Ramos (cell line): ENCODE measurements around the gene EYS.
"Not testable (repeated sequence)": the region's sequence is repeated elsewhere in the genome, so short reads cannot be mapped to it uniquely, and the experiment has no call there.

Experiments
- in situ Hi-C: fragments of 300-500 bp; cut with MboI; formaldehyde crosslinking; loops from one replicate; pipeline ENCODE4 v1.14.3; 2022; ENCODE audit warnings: low sequenced_read_pairs; ENCODE audit not compliant: unreplicated experiment

EYS gene

DNA sequence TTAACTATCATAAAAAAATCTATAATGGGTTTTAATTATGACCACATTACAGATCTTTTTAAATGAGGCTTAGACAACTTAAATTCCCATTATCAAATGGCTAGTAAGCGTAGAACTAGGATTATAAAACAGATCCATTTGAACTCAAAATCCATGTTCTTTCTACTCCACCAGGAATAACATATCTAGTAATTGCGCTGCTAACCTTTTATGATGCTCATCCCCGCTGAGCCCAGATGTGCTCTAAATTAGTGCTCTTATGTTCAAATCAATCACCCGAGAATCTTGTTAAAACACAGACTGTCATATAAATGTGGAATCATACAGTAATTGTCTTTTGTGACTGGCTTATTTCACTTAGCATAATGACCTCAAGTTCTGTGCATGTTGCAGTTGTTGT is 1168.3 kb downstream of the EYS start:
- in situ Hi-C loops = no loop called here

DNA sequence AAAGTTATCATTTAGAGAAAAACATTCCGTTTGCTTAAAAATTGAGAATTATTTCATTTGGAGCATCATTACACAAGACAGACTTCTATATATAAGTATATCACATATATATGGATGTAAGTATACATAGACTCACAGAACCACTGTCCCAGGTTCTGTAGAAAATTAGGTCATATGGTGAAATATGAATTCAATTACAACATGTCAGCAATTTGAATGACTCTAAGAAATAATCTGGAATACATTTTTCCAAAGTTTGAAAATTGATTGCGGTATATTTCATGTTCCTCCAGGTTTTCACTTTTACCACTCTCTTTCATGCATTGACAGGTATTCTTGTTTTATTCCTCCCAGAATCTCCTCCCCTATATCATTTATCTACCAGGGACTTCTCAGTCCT is 1179.1 kb downstream of the EYS start:
- in situ Hi-C loops = no loop called here

DNA sequence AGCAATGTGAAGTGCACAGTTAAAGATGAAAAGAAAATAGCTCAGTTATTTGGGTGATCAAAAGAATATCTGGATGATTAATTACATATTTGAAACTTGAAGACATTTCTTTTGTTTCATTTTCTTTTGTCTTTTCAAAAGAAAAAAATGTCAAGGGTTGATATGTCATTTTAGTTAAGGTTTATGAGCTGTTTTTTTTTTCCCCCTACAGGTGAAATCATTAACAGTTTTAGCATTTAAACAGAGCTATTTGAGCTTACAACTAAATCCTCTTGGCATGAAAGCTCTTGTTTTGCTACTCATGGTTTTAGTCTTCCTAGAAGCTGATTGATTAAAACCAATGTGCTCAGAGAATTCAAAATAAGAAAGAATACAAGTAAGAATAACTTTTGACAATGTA is 1184.2 kb downstream of the EYS start:
- in situ Hi-C loops = no loop called here

DNA sequence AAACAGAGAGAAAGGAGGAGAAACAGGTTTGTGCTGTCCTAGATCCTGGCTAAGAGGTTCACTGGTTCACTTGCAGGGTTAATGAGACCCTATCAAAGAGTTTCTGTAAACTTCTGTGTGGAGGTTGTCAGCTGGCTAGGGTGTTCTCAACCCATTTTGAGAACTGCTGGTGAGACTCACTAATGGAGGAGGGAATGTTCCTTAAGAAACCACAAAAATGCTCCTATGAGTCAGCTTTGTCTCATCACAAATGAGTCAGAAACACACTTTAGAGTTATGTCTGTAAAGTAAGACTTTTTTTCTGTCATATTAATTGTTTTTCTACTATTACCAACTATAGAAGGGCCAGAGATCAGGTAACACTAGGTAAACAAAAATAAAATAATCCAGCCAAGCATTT is 1187.0 kb downstream of the EYS start:
- in situ Hi-C loops = no loop called here

DNA sequence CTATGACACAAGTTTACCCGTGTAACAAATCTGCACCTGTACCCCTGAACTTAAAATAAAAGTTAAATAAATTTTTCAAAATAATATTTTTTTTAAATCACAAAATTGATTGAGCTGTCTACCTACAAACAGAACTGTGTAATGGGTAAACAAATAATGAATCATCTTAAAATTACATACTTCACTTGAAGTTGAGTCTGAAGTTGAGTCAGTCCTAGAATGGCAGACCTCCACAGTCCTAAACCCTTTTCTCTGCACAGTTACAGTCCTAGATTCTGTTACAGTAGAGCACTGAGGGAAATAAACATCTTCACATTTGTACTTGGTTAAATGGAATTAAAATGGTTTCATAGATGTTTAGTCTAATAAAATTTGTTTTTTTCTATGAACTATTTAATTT is 1190.6 kb downstream of the EYS start:
- in situ Hi-C loops = no loop called here

DNA sequence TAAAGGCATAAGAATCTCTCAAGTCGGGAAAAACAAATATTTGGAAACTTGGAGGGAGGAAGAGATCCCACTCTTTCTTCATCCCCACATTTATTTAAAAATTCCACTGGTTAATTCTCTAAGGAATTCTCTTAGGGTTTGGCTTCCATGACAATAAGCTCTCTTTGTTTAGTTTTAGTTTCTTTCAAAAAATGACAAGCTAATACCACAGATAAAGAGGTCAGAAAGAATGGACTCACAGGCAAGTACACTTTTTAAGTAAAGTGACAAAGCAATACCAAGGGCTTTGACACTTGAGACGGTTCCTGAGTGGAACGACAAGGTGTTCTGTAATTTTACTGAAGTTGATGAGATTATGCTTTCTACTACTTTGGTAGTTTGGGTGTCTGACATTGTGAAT is 1199.4 kb downstream of the EYS start:
- in situ Hi-C loops = no loop called here

DNA sequence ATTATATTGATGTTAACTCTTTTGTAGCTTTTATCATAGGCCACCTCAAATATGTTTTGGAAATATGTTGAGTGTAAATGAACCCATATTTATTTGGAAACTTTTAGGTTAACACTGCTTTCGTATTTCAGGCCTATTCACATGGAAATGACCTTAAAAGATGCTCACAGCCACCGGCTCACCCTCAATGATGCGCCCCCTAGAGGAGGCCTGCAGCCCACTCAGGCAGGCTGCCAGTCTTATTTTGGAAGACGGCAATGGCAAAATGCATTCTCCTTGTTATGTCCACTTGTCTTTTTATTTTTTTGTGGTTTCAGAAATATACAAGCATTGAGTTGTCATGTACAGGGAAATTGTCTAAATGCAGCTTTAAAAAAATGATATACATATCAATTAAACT is 1201.7 kb downstream of the EYS start:
- in situ Hi-C loops = no loop called here

DNA sequence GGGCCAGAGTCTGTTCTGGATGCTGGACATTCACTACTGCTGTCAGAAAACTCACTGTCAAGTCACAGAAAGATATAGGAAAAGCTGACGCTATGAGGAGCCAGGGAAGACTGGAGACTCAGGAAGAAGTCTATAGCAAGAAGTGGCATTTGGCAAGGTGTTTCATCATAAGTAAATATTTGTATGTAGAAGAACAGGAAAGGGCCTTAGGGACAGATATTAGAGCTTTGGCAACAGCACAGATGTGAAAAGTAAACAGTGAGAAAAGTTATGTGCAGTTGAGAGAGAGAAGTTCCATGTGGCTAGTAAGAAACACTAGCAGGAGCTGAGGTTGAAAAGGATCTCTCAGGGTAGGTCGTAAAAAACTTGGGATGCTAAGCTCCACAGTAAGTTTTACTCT is 1202.5 kb downstream of the EYS start:
- in situ Hi-C loops = no loop called here

DNA sequence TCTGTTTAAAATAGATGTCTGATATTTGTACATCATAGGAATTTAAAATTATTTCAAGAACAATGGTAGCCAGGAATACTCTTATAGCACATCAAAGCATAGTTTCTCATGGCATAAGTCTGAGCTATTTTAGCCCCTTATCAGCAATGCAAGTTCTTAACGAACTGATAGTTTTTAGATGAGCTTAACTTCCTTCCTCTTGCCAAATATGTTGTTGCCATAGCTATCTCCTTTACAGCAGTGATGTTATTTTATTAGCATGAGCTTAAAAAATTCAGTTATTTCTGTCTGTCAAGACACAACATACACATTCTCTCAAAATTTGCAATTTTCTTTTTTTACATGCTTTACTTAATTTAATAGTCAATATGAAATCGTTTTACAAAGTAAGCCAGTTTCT is 1204.2 kb downstream of the EYS start:
- in situ Hi-C loops = no loop called here

DNA sequence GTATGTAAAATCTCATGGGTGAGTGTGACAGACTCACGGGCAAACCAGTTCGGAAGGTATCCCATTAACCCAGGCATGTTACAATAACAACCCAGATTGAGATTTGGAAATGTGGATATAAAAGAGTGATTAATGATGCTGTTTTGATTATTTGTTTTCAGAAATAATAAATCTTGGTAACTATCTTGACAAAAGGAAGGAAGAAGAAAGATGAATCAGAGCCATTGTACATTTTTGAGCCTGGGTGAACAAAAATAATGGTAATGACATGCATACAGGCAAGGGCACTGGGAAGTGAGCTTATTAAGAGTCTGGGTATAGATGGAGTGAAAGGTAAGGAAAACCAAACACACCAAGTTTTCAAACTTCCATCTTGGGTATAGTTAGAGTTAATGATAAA is 1209.4 kb downstream of the EYS start:
- in situ Hi-C loops = no loop called here

DNA sequence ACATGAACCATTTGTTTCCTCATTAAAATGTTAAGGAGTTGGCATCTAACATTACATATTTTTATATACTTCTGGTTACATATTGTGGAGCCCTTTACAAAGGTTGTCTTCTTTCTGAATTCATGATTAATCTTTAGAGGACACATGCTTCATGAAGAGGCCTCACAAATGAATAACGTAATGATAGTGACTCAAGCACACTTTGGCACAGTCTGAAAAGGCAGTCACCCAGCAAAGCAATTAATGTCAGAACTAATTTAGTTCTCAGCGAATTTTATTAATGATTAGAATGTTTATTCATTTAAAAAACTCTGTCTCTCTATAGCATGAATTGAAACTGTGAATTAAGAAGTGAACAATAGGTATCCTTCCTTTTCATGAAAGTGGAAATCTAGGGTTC is 1217.3 kb downstream of the EYS start:
- in situ Hi-C loops = no loop called here

DNA sequence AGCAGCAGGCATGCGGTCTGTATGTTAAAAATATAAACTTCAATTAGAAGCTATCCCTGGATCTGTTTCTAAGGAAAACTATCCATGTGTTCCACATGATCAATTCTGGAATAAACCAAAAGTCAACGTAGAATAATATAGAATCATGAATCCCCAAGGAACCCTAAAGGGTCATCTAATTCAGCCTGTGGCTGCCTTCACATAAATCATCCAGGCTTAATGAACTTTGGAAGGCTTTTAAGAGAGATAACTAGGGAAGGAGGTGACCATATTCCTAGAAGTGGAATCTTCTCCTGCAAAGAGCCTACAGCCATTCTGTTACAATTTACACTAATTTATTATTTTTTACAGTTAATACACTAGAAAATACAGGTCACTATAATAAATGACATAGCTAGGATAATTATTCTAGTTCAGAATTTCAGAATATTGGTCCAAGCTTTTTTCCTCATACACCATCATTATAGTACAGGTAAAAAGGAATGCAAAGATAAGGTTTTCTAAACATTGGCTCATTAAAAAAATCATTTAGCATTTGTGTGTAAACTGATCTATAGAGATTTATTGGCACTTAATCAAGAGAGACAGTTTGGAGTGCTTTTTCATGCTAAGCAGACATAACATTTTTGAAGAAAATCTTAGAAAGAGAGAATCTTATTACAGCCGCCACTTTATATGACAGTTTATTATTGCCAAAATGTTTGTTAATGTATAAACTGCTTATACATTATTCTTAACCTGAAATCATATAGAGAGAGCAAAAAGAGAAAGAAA is 1220.3 kb downstream of the EYS start:
- in situ Hi-C loops = no loop called here

DNA sequence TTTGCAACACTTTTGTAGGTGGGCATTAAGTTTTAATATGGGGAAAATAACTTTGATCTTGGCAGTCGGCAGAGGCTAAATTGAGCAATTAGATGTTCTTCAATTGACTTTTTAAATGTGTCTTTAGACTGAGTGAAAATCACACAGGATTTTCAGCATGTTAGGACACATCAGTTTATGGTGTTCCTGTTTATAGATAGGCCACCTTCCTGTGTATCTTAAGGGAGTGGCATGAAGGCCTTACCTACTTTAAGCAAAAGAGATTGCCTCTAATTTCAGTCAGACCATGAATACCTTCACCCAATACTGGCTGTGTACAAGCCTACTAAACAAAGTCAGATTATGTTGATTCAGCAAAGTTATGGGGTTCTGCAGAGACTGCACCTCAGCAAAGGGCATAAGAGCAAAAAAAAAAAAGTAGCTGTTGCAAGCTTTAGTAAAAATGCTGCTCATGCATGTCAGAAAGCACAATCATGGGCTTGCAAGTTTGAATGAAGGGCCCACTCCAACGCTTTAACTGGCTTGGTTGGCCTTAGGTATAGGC is 1223.0 kb downstream of the EYS start:
- in situ Hi-C loops = no loop called here

DNA sequence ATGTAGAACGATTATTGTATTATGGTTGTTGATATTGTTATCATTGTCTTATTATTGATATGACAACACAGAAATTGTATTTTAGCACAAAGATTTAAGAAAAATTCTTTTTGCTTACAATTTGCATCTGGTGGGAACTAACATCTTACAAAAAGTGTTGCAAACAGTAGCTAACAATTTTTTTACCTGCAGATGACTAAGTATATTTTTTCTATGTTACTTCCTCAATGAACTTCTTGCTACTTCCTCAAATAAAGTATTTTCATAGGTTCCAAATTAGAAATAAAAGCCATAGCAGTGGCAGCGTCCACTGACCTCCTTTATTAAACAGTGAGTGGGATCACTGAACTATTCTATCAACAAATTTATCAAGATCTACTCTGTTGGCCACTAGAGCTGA is 1224.4 kb downstream of the EYS start:
- in situ Hi-C loops = no loop called here

DNA sequence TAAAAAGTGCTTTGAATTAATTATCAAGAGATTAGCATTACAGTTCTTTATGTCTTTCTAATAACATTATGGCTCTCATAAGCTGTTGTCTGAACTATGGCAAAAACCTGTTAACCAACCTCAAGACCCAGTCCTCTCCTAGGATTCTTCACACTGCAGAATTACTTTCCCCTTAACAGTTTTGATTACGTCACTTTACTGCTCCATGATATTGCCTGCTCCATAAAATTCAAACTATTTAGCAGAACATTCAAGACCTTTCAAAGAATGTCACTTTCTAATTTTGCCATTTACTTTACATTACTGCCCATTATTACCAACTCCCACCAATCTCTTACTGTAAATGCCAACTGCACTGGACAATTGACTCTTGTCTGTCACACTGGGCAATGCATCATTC is 1227.9 kb downstream of the EYS start:
- in situ Hi-C loops = no loop called here

DNA sequence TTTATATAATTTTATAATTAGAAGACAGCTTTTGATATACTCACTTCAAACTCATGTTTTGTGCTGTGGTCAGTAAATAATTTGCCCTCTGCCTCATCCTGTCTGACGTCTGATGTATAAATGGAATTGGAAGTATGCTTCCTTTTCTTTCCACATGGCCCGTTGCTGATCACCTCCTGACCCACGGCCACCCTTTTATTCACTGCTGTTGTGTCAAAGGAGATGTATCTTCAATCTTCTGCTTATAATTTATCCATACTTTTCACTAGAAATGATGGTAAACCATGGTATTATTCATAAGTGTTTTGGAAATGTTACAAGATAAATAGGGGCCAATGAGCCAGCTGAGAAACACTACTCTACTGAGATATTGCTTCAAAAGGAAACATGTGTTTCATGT is 1229.6 kb downstream of the EYS start:
- in situ Hi-C loops = no loop called here

DNA sequence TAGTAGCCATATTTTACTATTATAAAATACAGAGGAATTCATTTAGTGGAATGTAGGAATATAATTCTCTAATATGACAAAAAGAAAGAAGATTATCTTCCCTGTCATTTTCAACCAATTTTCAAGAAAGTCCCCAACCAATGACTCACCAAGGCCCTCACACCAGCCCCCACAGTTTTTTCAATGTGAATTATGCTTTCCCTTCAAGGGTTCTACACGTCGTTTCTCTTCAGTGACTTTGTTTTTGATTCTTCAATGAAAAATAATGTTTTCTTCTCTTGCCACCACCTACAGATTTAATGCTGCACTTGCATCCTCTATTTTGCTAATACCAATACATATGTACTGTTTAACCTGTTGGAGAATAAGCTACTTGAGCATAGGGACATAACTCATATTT is 1230.1 kb downstream of the EYS start:
- in situ Hi-C loops = no loop called here

DNA sequence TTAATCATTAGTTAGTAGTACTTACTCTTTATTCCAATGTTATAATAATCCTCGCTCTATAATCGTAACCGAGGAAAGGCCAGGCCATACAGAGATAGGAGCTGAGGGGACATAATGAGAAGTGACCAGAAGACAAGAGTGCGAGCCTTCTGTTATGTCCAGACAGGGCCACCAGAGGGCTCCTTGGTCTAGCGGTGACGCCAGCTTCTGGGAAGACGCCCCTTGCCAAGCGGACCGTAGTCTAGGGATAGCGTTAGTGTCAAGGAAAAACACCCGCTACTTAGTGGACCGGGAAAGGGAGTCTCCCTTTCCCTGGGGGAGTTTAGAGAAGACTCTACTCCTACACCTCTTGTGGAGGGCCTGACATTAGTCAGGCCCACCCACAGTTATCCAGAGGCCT is 1237.6 kb downstream of the EYS start:
- in situ Hi-C loops = not testable (repeated sequence)

DNA sequence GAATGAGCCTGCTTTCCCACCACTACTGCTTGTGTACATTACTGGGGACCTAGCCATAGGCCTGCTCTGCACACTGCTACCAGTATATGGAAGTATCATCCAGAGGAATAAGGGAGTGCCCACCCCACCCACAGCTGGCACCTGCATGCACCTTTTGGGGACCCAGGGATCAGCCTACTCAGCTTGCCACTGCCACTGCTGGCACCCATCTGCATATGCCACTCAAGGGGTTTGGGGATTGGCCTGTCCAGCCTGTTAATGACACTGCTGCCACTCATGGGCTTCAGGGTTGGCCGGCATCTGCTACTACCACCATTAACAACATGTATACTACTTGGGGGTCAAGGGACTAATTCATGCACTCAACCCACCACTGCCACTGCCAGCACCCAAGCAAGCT is 1239.4 kb downstream of the EYS start:
- in situ Hi-C loops = no loop called here

DNA sequence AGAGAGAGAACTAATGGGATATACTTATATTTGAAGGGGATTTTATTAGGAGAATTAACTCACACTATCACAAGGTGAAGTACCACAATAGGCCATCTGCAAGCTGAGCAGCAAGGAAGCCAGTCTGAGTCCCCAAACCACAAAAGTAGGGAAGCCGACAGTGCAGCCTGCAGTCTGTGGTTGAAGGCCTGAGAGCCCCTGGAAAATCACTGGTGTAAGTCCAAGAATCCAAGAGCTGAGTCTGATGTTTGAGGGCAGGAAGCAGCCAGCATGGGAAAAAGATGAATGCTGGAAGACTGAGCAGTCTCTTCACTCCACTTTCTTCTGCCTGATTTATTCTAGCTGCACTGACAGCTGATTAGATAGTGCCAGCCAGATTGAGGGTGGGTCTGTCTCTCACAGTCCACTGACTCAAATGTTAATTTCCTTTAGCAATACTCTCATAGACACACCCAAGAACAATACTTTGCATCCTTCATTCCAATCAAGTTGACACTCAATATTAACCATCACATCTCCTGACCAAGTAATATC is 1247.5 kb downstream of the EYS start:
- in situ Hi-C loops = no loop called here

DNA sequence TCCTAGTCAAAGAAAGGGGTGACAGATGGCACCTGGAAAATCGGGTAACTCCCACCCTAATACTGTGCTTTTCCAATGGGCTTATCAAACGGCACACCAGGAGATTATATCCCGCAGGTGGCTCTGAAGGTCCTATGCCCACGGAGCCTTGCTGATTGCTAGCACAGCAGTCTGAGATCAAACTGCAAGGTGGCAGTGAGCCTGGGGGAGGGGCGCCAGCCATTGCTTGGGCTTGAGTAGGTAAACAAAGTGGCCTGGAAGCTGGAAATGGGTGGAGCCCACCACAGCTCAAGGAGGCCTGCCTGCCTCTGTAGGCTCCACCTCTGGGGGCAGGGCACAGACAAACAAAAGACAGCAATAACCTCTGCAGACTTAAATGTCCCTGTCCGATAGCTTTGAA is 1258.9 kb downstream of the EYS start:
- in situ Hi-C loops = not testable (repeated sequence)

DNA sequence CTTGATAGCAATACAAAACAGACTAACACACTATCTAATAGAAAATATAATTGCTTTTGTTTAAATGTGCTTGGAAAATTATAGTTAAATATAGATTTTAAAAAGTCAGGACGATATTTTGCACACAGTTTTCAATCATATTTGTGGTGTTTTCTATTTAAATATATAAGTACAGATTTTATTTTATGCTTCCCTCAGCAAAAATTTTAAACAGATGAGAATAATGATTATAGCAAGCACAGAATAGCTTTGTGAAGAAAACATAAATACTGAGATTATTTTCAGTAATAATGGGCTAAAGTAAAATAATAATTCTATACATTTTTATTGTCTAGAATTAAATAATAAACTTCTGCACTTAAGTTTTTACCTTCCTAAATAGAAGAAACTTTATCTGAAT is 1262.0 kb downstream of the EYS start:
- in situ Hi-C loops = no loop called here
